ENCODE measurements around the gene HACD1.

Gene HACD1

DNA sequence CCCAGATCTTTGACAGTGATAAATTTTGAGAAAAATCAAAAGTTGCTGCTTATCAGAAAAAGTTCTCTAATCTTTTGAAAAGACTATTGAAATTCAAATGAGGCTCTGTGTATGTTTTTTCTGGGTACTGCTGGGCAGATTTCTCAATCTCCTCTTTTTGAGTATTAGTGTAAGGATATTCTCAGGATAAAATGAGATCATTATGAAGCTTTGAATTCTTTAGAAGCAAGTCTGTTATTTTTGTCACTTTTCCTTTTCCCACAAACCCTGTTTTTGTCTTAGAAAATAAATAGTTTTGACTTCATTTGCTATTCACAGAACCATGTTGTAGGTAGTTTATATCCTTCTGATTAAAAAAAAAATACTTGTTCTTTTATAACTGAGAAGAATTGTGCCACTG is 34.7 kb upstream of the HACD1 start:
- H3K27me3 ChIP-seq (ENCODE audit: insufficient read depth, low read length), result no peaks in the 10 kb centered on the region
- peaks cover 15% of the 10 kb centered on the region for H3K9me3 ChIP-seq (ENCODE audit: insufficient read depth, low read depth, low read length)
- no peak overlapping the region for H3K27ac ChIP-seq (ENCODE audit: low read length)
- H3K36me3 ChIP-seq (ENCODE audit: insufficient read depth, low read depth, low read length), result peaks cover 16% of the 10 kb centered on the region
- peak overlapping the region; percentile 26; the same call in 1 of the 2 replicates for H3K4me3 ChIP-seq (ENCODE audit: low read length)
- H3K4me1 ChIP-seq (ENCODE audit: insufficient read depth, low read length), result peaks cover 18% of the 10 kb centered on the region; the same call in 1 of the 2 replicates
- H3K9ac ChIP-seq (ENCODE audit: low read depth, low read length), result no peak overlapping the region; the same call in 1 of the 2 replicates

DNA sequence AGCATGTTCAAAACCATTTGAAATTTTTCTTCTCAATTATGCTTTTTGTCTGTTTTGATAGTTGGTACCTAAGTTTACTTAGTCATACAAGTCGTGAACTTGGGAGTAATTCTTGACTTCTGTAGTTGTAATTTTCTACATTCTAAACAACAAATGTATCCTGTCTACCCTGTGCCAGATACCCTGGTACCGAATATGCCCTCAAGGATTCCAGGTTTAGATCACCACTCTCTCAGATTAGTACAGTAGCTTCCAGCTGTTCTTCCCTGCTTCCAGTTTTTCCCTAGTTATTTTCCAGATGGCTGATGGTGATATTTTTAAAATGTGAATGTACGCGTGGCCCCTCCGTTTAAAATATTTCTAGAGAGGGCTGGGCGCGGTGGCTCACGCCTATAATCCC is 33.2 kb upstream of the HACD1 start:
- peak overlapping the region; percentile 79; the same call in 1 of the 2 replicates for H3K9ac ChIP-seq (ENCODE audit: low read depth, low read length)
- no peaks in the 10 kb centered on the region for H3K27me3 ChIP-seq (ENCODE audit: insufficient read depth, low read length)
- H3K4me1 ChIP-seq (ENCODE audit: insufficient read depth, low read length), result peaks cover 18% of the 10 kb centered on the region; the same call in 1 of the 2 replicates
- H3K36me3 ChIP-seq (ENCODE audit: insufficient read depth, low read depth, low read length), result peaks cover 16% of the 10 kb centered on the region
- peaks cover 15% of the 10 kb centered on the region for H3K9me3 ChIP-seq (ENCODE audit: insufficient read depth, low read depth, low read length)
- H3K27ac ChIP-seq (ENCODE audit: low read length), result peak overlapping the region; percentile 62
- H3K4me3 ChIP-seq (ENCODE audit: low read length), result peak overlapping the region; percentile 34; the same call in 1 of the 2 replicates

DNA sequence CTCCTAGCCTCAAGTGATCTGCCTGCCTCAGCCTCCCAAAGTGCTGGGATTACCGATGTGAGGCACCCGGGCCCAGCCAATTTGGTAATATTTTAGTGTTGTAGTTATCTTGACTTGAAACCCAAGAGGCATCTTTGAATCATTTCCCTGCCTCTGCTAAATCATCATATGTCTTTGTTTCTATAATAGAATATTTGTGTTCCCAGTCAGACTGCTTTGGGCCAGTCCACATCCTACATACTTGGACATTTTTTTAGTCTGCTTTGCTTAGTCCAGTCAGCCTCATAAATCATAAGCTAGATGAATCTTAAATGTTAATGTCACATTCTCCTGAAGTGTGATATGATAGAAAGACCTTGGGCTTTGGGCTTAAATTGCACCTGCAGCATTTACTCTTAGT is 32.7 kb upstream of the HACD1 start:
- no peak overlapping the region for H3K4me3 ChIP-seq (ENCODE audit: low read length)
- H3K27ac ChIP-seq (ENCODE audit: low read length), result no peak overlapping the region
- H3K9me3 ChIP-seq (ENCODE audit: insufficient read depth, low read depth, low read length), result peaks cover 15% of the 10 kb centered on the region
- H3K36me3 ChIP-seq (ENCODE audit: insufficient read depth, low read depth, low read length), result peaks cover 16% of the 10 kb centered on the region
- no peaks in the 10 kb centered on the region for H3K27me3 ChIP-seq (ENCODE audit: insufficient read depth, low read length)
- peaks cover 18% of the 10 kb centered on the region; the same call in 1 of the 2 replicates for H3K4me1 ChIP-seq (ENCODE audit: insufficient read depth, low read length)
- peak overlapping the region; percentile 79; the same call in 1 of the 2 replicates for H3K9ac ChIP-seq (ENCODE audit: low read depth, low read length)

DNA sequence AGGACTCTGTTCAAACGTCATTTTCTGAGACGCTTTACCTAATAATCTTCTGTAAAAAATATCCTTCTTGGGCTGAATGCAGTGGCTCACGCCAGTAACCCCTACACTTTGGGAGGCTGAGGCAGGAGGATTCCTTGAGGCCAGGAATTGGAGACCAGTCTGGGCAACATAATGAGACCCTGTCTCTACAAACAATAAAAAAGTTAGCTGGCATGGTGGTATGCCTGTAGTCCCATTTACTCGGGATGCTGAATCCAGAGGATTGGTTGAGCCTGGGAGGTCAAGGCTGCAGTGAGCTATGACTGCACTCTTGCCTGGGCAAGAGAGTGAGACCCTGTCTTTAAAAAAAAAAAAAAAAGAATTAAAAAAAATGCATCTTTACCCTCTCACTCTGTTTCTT is 31.9 kb upstream of the HACD1 start:
- Histone ChIP-seq H3K9me3 (ENCODE audit: insufficient read depth, low read depth, low read length) (peaks cover 15% of the 10 kb centered on the region), H3K4me1 (ENCODE audit: insufficient read depth, low read length) (peaks cover 18% of the 10 kb centered on the region; the same call in 1 of the 2 replicates), H3K4me3 (ENCODE audit: low read length) (no peak overlapping the region), H3K9ac (ENCODE audit: low read depth, low read length) (no peak overlapping the region), H3K36me3 (ENCODE audit: insufficient read depth, low read depth, low read length) (peaks cover 16% of the 10 kb centered on the region), H3K27ac (ENCODE audit: low read length) (no peak overlapping the region), H3K27me3 (ENCODE audit: insufficient read depth, low read length) (no peaks in the 10 kb centered on the region)

DNA sequence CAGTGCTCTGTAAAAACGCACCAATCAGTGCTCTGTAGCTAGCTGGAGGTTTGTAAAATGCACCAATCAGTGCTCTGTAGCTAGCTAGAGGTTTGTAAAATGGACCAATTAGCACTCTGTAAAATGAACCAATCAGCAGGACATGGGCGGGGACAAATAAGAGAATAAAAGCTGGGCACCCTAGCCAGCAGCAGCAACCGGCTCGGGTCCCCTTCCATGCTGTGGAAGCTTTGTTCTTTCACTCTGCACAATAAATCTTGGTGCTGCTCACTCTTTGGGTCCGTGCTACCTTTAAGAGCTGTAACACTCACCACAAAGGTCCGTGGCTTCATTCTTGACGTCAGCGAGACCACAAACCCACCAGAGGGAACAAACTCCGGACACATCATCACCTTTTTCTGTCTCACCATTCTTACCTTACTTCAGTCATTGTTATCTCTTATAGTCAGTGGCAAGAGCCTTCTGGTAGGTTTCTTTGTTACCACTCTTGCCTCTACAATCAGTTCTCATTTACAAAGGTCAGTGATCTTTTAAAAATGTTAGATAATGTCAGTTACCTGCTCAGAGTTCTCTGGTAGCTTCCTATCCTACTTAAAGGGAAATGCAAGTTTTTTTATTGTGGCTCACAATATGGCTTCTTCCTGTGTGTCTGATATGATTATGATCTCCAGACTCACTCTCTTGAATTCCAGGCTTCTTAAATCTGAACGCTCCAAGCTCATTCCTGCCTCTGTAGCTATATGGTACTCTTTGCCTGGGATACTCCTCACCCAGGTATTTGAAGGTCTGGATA is 31.3 kb upstream of the HACD1 start:
- no peak overlapping the region for H3K9ac ChIP-seq (ENCODE audit: low read depth, low read length)
- peaks cover 13% of the 10 kb centered on the region; the same call in 1 of the 2 replicates for H3K36me3 ChIP-seq (ENCODE audit: insufficient read depth, low read depth, low read length)
- peaks cover 18% of the 10 kb centered on the region; the same call in 1 of the 2 replicates for H3K4me1 ChIP-seq (ENCODE audit: insufficient read depth, low read length)
- no peaks in the 10 kb centered on the region for H3K27me3 ChIP-seq (ENCODE audit: insufficient read depth, low read length)
- peaks cover 11% of the 10 kb centered on the region for H3K9me3 ChIP-seq (ENCODE audit: insufficient read depth, low read depth, low read length)
- no peak overlapping the region for H3K4me3 ChIP-seq (ENCODE audit: low read length)
- no peak overlapping the region for H3K27ac ChIP-seq (ENCODE audit: low read length)

DNA sequence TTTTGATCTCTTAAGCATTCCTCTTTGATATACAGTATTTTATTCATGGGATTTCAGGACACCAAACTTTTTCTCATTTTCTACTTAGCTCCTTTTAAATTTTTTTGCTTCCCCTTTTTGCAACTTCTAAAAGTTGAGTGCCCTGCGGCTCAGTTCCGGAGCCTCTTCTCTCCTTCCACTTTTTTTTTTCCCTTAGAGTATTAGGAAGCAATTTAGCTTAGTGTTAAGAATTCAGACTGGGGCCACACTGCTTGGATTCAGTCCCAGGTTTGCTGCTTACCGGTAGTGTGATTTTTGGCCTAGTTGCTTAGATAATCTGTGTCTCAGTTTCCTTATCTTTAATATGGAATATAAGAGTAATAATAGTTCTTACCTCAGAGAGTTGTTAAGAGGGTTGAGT is 30.2 kb upstream of the HACD1 start:
- Histone ChIP-seq H3K36me3 (ENCODE audit: insufficient read depth, low read depth, low read length) (peaks cover 4% of the 10 kb centered on the region; the same call in 1 of the 2 replicates), H3K4me3 (ENCODE audit: low read length) (no peak overlapping the region), H3K9ac (ENCODE audit: low read depth, low read length) (no peak overlapping the region), H3K27me3 (ENCODE audit: insufficient read depth, low read length) (no peaks in the 10 kb centered on the region), H3K9me3 (ENCODE audit: insufficient read depth, low read depth, low read length) (peaks cover under 1% of the 10 kb centered on the region; the same call in 1 of the 2 replicates), H3K4me1 (ENCODE audit: insufficient read depth, low read length) (peaks cover 17% of the 10 kb centered on the region; the same call in 1 of the 2 replicates), H3K27ac (ENCODE audit: low read length) (no peak overlapping the region)

DNA sequence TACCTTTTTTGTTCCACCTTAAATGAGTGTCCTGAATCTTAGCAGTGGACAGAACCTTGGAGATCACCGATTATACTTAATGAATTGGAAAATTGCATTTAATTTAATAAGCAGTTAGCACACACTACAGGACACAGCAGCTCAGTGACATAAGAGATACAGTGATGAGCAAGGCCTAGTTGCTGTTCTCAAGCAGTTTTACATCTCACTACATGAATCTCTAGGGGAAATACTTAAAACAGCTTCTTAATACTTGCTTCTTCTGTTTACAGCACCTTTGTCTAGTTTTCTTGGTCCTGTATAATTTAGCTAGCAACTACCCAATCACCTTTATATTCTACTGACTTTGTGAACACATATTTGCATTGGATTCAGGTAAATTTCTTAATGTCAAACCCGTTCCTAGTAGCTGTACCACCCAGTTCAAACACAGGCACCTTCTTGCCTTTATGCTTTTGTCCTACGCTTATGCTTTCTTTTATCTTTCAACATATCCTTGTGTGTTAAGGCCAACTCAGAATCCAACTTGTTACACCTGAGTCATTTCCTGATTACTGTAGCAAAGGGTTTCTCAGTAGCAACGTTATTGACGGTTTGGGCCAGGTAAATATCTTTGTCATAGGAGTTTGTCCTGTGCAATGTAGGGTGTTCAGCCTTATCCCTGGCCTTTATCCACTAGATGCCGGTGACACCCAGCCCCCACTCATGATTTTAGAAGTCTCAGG is 28.6 kb upstream of the HACD1 start:
- no peaks in the 10 kb centered on the region for H3K27me3 ChIP-seq (ENCODE audit: insufficient read depth, low read length)
- H3K36me3 ChIP-seq (ENCODE audit: insufficient read depth, low read depth, low read length), result peaks cover 4% of the 10 kb centered on the region; the same call in 1 of the 2 replicates
- no peaks in the 10 kb centered on the region for H3K9me3 ChIP-seq (ENCODE audit: insufficient read depth, low read depth, low read length)
- H3K4me1 ChIP-seq (ENCODE audit: insufficient read depth, low read length), result peaks cover 4% of the 10 kb centered on the region; the same call in 1 of the 2 replicates
- H3K4me3 ChIP-seq (ENCODE audit: low read length), result peak overlapping the region; percentile 81; the same call in 1 of the 2 replicates
- H3K27ac ChIP-seq (ENCODE audit: low read length), result no peak overlapping the region
- H3K9ac ChIP-seq (ENCODE audit: low read depth, low read length), result peak overlapping the region; percentile 94; the same call in 1 of the 2 replicates

DNA sequence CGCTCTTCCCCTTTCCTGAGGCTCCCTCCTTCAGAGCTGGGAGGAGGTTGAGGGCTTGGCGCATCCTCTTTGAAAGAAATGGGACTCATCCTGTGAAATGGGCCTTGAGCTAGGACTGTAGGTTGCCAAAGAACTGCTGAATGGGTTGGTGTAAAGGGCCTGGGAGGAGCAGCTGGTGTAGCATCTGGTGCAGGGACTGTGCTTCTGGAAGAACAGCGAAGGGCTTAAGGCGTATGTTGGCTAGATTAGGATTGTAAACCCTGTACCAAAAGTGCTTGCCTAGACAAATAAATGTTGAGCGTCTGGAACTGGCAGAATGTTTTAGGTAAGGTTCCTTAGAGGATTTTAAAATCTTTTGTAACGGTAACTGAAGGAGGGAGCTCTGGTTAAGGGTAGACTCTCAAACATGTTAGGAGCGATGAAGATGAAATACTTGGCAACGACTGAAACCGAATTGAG is 27.3 kb upstream of the HACD1 start:
- H3K4me1 ChIP-seq (ENCODE audit: insufficient read depth, low read length), result no peaks in the 10 kb centered on the region
- H3K9ac ChIP-seq (ENCODE audit: low read depth, low read length), result peak overlapping the region; percentile 94
- H3K4me3 ChIP-seq (ENCODE audit: low read length), result peak overlapping the region; percentile 81
- H3K27me3 ChIP-seq (ENCODE audit: insufficient read depth, low read length), result no peaks in the 10 kb centered on the region
- H3K9me3 ChIP-seq (ENCODE audit: insufficient read depth, low read depth, low read length), result no peaks in the 10 kb centered on the region
- H3K27ac ChIP-seq (ENCODE audit: low read length), result peak overlapping the region; percentile 96
- peaks cover 4% of the 10 kb centered on the region; the same call in 1 of the 2 replicates for H3K36me3 ChIP-seq (ENCODE audit: insufficient read depth, low read depth, low read length)

DNA sequence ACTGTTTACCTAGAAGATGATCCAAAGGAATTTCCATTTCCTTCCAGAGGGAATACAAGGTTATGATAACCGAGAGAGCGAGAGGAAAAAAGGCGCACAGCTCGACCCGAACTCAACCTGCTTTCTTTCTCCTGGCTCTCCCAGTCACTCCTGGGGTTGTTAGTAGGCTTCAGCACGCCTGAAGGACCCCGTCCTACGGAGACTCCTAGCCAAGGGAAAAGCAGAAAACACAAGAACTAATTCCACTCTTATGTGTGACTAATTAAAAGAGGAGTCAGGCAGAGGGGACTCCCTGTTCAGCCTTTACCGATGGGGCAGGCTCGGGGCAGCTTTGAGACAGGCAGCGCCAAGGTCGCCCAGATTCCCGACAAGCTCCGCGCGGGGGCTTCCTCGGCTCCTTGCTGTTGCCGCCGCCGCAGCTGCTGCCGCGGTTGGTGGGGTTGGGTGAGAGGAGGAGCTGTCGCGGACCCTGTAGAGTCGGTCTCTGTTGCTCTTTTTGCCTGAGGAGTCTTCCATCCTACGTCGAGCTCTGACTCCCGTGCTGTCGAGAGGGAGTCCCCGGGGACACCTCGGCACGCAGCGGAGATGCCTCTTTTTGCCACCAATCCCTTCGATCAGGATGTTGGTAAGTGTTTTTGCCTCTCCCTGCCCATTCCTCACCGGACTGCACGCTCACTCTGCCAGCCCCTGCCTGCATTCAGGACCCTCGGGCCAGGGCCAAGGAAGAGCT is 26.7 kb upstream of the HACD1 start, which contains the start of gene STAM:
Gene STAM (plus strand): TSS at position 397 of the 730 bp plus-strand sequence. CDS start 189 bp downstream, at position 586.
- peak within 1 kb of the TSS; percentile 81 for H3K4me3 ChIP-seq (ENCODE audit: low read length)
- H3K27me3 ChIP-seq (ENCODE audit: insufficient read depth, low read length), result no peaks in the 10 kb centered on the region

DNA sequence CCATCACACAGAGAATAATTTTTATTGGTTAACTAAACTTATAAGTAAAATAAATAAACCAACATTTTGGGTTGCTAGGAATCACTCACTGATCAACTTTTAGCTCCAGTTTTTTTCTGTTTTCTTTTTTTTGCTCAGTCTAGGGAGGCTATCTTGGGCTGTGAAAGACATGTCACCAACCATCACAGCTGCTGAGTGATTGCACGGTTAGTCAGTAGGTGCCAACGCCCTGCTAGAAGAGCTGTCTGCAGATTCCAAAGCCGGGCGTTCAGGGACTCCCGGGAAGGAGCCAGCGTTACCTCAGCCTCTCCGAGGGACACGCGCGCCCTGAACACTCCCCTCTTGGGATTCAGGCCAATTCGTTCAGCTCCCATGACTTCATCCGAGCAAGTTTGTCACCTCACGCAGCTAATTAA is 26.2 kb upstream of the HACD1 start:
- H3K9me3 ChIP-seq (ENCODE audit: insufficient read depth, low read depth, low read length), result no peaks in the 10 kb centered on the region
- H3K9ac ChIP-seq (ENCODE audit: low read depth, low read length), result peak overlapping the region; percentile 94
- peaks cover 4% of the 10 kb centered on the region; the same call in 1 of the 2 replicates for H3K36me3 ChIP-seq (ENCODE audit: insufficient read depth, low read depth, low read length)
- H3K4me1 ChIP-seq (ENCODE audit: insufficient read depth, low read length), result no peaks in the 10 kb centered on the region
- peak overlapping the region; percentile 81 for H3K4me3 ChIP-seq (ENCODE audit: low read length)
- no peaks in the 10 kb centered on the region for H3K27me3 ChIP-seq (ENCODE audit: insufficient read depth, low read length)
- peak overlapping the region; percentile 96 for H3K27ac ChIP-seq (ENCODE audit: low read length)

More for the DNA sequence above, 26.7 kb upstream of the HACD1 start, which contains the start of gene STAM:
- Histone ChIP-seq H3K9ac (ENCODE audit: low read depth, low read length) (peak within 1 kb of the TSS; percentile 94), H3K4me1 (ENCODE audit: insufficient read depth, low read length) (no peaks in the 10 kb centered on the region), H3K27ac (ENCODE audit: low read length) (peak within 1 kb of the TSS; percentile 96), H3K36me3 (ENCODE audit: insufficient read depth, low read depth, low read length) (peaks cover 4% of the 10 kb centered on the region; the same call in 1 of the 2 replicates), H3K9me3 (ENCODE audit: insufficient read depth, low read depth, low read length) (no peaks in the 10 kb centered on the region)

DNA sequence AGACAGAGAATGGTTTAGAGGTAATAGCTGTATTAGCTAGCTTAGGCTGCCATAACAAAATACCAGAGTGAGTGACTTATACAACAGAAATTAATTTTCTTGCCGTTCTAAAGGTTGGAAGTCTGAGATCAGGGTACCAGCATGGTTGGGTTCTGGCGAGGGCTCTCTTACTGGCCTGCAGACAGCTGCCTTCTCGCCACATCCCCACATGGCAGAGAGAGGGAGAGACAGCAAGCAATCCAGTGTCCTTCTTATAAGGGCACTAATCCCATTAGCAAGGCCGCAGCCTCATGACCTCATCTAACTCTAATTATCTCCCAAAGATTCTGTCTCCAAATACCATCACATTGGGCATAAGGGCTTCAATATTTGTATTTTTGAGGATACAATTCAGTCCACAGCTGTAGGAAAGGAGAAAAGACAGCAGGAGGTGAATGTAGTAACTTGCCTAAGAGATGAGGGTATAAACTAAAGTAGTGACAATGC is 23.2 kb upstream of the HACD1 start:
- no peaks in the 10 kb centered on the region for H3K36me3 ChIP-seq (ENCODE audit: insufficient read depth, low read depth, low read length)
- no peaks in the 10 kb centered on the region for H3K27me3 ChIP-seq (ENCODE audit: insufficient read depth, low read length)
- H3K27ac ChIP-seq (ENCODE audit: low read length), result no peak overlapping the region
- H3K9ac ChIP-seq (ENCODE audit: low read depth, low read length), result no peak overlapping the region
- no peaks in the 10 kb centered on the region for H3K9me3 ChIP-seq (ENCODE audit: insufficient read depth, low read depth, low read length)
- no peak overlapping the region for H3K4me3 ChIP-seq (ENCODE audit: low read length)
- H3K4me1 ChIP-seq (ENCODE audit: insufficient read depth, low read length), result no peaks in the 10 kb centered on the region
